ENCODE results near the gene GPX1.

DNA sequence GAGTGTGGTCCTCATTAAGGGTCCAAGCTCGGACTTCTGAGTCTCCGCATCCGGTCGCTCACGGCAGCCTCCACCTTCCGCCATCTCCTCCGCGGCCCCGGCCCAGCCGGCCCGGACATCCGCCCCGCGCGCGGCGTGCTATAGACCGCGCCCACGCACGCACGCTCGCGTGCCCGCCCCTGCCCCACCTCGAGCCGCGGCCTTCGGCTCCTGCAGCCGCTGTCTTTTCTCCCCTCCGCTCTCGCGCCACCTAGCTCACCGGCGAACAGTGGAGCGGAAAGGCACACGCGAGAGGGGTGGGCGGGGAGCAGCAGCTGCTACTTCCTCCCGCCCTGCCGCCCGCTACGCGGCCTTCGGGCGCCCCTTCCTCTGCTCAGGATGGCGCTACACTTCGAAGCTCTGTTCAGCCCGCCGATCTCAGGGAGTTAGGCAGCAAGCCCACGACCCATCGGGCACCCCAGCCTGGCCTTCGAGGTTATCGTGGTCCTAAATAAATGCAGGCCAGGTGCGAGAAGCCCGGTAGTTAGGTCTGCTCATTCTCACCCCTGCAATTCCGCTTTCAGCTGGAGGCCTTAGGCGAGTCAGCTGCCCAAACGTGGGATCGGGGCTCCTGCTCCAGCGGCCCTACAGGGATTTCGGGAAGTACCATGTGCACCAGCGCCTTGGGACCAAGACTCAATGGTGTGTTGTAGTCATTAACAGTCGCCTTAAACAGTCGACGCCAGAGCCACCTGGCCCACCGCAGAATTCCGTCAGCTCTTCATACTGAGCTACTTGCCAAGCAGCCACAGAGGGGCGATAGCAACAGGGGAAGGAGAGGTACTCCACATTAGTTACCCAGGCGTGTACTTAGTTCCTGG, 18.0 kb downstream of the GPX1 start, which contains the start of gene USP4:
- no peak for TF ChIP-seq EZH2 (IDR thresholded peaks at IDR 0.05; ENCODE audit: borderline replicate concordance)
- TF ChIP-seq, protein P1, sequence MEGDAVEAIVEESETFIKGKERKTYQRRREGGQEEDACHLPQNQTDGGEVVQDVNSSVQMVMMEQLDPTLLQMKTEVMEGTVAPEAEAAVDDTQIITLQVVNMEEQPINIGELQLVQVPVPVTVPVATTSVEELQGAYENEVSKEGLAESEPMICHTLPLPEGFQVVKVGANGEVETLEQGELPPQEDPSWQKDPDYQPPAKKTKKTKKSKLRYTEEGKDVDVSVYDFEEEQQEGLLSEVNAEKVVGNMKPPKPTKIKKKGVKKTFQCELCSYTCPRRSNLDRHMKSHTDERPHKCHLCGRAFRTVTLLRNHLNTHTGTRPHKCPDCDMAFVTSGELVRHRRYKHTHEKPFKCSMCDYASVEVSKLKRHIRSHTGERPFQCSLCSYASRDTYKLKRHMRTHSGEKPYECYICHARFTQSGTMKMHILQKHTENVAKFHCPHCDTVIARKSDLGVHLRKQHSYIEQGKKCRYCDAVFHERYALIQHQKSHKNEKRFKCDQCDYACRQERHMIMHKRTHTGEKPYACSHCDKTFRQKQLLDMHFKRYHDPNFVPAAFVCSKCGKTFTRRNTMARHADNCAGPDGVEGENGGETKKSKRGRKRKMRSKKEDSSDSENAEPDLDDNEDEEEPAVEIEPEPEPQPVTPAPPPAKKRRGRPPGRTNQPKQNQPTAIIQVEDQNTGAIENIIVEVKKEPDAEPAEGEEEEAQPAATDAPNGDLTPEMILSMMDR (IDR thresholded peaks at IDR 0.05; ENCODE audit: poor library complexity) = peak; percentile 59

Measured in hepatocyte (in vitro differentiated cells).